ENCODE data around the gene GALNT12.

Gene GALNT12

GRCh38 chr9:98801969-98802371, 5.5 kb upstream of the GALNT12 start:
- Histone ChIP-seq H3K27me3 (ENCODE audit: insufficient read depth, low read depth) (no peaks in the 10 kb centered on the region), H3K4me2 (no peak overlapping the region), H4K20me1 (ENCODE audit: insufficient read depth) (no peaks in the 10 kb centered on the region), H3K79me2 (ENCODE audit: insufficient read depth, low read depth) (no peaks in the 10 kb centered on the region), H3K4me1 (ENCODE audit: low read depth, poor library complexity, severe bottlenecking) (peaks cover 5% of the 10 kb centered on the region), H3K36me3 (ENCODE audit: insufficient read depth) (no peaks in the 10 kb centered on the region), H3K4me3 (IDR thresholded peaks at IDR 0.05; ENCODE audit: insufficient read depth, low read depth, low read length) (no peak overlapping the region), H3K27ac (no peak overlapping the region), H2AFZ (ENCODE audit: low read depth) (no peak overlapping the region), H3K9ac (no peak overlapping the region)
- TF ChIP-seq CTCF (conservative IDR thresholded peaks at IDR 0.05; ENCODE audit: low read depth, low read length), result no peak

- TF ChIP-seq CTCF (conservative IDR thresholded peaks at IDR 0.05; ENCODE audit: low read depth, low read length), result no peak
- H3K4me3 ChIP-seq (IDR thresholded peaks at IDR 0.05; ENCODE audit: insufficient read depth, low read depth, low read length), result no peak overlapping the region
- H3K9ac ChIP-seq, result no peak overlapping the region
- no peak overlapping the region for H2AFZ ChIP-seq (ENCODE audit: low read depth)
- no peaks in the 10 kb centered on the region for H3K79me2 ChIP-seq (ENCODE audit: insufficient read depth, low read depth)
- H3K4me2 ChIP-seq, result no peak overlapping the region
- H3K27ac ChIP-seq, result no peak overlapping the region
- H4K20me1 ChIP-seq (ENCODE audit: insufficient read depth), result no peaks in the 10 kb centered on the region
- H3K27me3 ChIP-seq (ENCODE audit: insufficient read depth, low read depth), result no peaks in the 10 kb centered on the region
- H3K36me3 ChIP-seq (ENCODE audit: insufficient read depth), result no peaks in the 10 kb centered on the region
- peaks cover 16% of the 10 kb centered on the region for H3K4me1 ChIP-seq (ENCODE audit: low read depth, poor library complexity, severe bottlenecking)
Measured at GRCh38 chr9:98804083-98804482, 3.4 kb upstream of the GALNT12 start.

GRCh38 chr9:98805506-98806272, 1.8 kb upstream of the GALNT12 start:
- Histone ChIP-seq H4K20me1 (ENCODE audit: insufficient read depth) (no peaks in the 10 kb centered on the region), H3K4me2 (no peak overlapping the region), H3K27ac (no peak overlapping the region), H3K36me3 (ENCODE audit: insufficient read depth) (no peaks in the 10 kb centered on the region), H2AFZ (ENCODE audit: low read depth) (no peak overlapping the region), H3K27me3 (ENCODE audit: insufficient read depth, low read depth) (no peaks in the 10 kb centered on the region), H3K4me3 (IDR thresholded peaks at IDR 0.05; ENCODE audit: insufficient read depth, low read depth, low read length) (no peak overlapping the region), H3K79me2 (ENCODE audit: insufficient read depth, low read depth) (no peaks in the 10 kb centered on the region), H3K9ac (no peak overlapping the region), H3K4me1 (ENCODE audit: low read depth, poor library complexity, severe bottlenecking) (peaks cover 16% of the 10 kb centered on the region)
- TF ChIP-seq CTCF (conservative IDR thresholded peaks at IDR 0.05; ENCODE audit: low read depth, low read length), result no peak

- Histone ChIP-seq H3K27ac (no peak overlapping the region), H3K4me2 (peak overlapping the region; percentile 80), H4K20me1 (ENCODE audit: insufficient read depth) (no peaks in the 10 kb centered on the region), H2AFZ (ENCODE audit: low read depth) (peak overlapping the region; percentile 97; the same call in 1 of the 2 replicates), H3K4me1 (ENCODE audit: low read depth, poor library complexity, severe bottlenecking) (peaks cover 16% of the 10 kb centered on the region), H3K4me3 (IDR thresholded peaks at IDR 0.05; ENCODE audit: insufficient read depth, low read depth, low read length) (no peak overlapping the region), H3K79me2 (ENCODE audit: insufficient read depth, low read depth) (no peaks in the 10 kb centered on the region), H3K9ac (no peak overlapping the region), H3K36me3 (ENCODE audit: insufficient read depth) (no peaks in the 10 kb centered on the region), H3K27me3 (ENCODE audit: insufficient read depth, low read depth) (no peaks in the 10 kb centered on the region)
- TF ChIP-seq CTCF (conservative IDR thresholded peaks at IDR 0.05; ENCODE audit: low read depth, low read length), result no peak
Measured at GRCh38 chr9:98806394-98807035, 955 bp upstream of the GALNT12 start.

Data from KMS-11 (cell line).